Kidney (tissue), 14 donors: Measurements from ENCODE around the gene UBE2M. TPM values are rescaled to one million over a fixed set of nuclear protein-coding genes. Genes with fewer than 3 reads are reported as not detected.

Experiments
- DNase-seq, 5 donors: peaks; one replicate each; pipeline ENCODE4 v3.0.0-alpha.2; 2013 to 2020
- FAIRE-seq: peaks from 2 replicates; lab custom pipeline; 2012; peaks lifted over from hg19 to GRCh38; lab: Jason Lieb, UNC
- H3K27ac ChIP-seq, 2 donors: one replicate each; pipeline ENCODE4 v1.7.0; 2013; ENCODE audit warnings: low read depth in 2 of 2, low read length in 2 of 2, inconsistent platforms in 1 of 2
- H3K27me3 ChIP-seq: one replicate; pipeline ENCODE4 v1.7.1; 2013; ENCODE audit warnings: low read length, inconsistent platforms; ENCODE audit not compliant: control insufficient read depth, insufficient read depth
- H3K36me3 ChIP-seq, 3 donors: one replicate each; pipeline versions ENCODE4 v1.7.0 to v1.7.1; 2013; ENCODE audit warnings: low read length in 3 of 3, control low read depth in 1 of 3, inconsistent platforms in 1 of 3; ENCODE audit not compliant: insufficient read depth in 3 of 3, control insufficient read depth in 2 of 3
- H3K4me1 ChIP-seq, 3 donors: one replicate each; pipeline versions ENCODE4 v1.7.0 to v1.7.1; 2013; ENCODE audit warnings: low read length in 3 of 3, inconsistent platforms in 1 of 3, low read depth in 1 of 3; ENCODE audit not compliant: control insufficient read depth in 2 of 3, insufficient read depth in 2 of 3
- H3K4me3 ChIP-seq, 3 donors: one replicate each; pipeline versions ENCODE4 v1.7.0 to v1.8.1; 2013; ENCODE audit warnings: low read length in 3 of 3, control low read depth in 1 of 3, inconsistent platforms in 1 of 3
- H3K9ac ChIP-seq, 3 donors: one replicate each; pipeline versions ENCODE4 v1.7.0 to v1.7.1; 2013; ENCODE audit warnings: low read length in 3 of 3, control low read depth in 1 of 3, inconsistent platforms in 1 of 3
- H3K9me3 ChIP-seq, 3 donors: one replicate each; pipeline versions ENCODE4 v1.7.0 to v1.7.1; 2013; ENCODE audit warnings: low read length in 3 of 3, control low read depth in 1 of 3, inconsistent platforms in 1 of 3; ENCODE audit not compliant: control insufficient read depth in 2 of 3, insufficient read depth in 1 of 3
- intact Hi-C: fragments of 100-400 bp; cut with DNase I; formaldehyde crosslinking; loops from one replicate; pipeline ENCODE4 v1.11.1; 2022
- polyA plus RNA-seq: library from polyadenylated mRNA; stranded (reverse); fragments of 350-450 nt; fragmentation: Illumina TruSeq; extraction: RNeasy Lipid Tissue Mini Kit (QIAGEN cat#74804); gene quantifications from one replicate; pipeline ENCODE4 v1.2.3, GENCODE V29; 2014; ENCODE audit warnings: low read depth, low replicate concordance; ENCODE audit not compliant: insufficient read depth
- total RNA-seq: library from RNA; stranded (reverse); fragmentation: NEBNext Ultra II Directional; extraction: Animal tissue kit (Norgen Biotek cat#: 25700); gene quantifications from one replicate; pipeline ENCODE4 v1.2.1, GENCODE V29; 2021
- TF ChIP-seq, protein P1 (sequence below): IDR thresholded peaks from 3 replicates; pipeline ENCODE4 v1.5.1; 2012; ENCODE audit warnings: mild to moderate bottlenecking, moderate library complexity, borderline replicate concordance; ENCODE audit not compliant: insufficient read depth; ENCODE audit errors: extremely low read depth
- donor health status: control.
- donor health status: control.
- donor health status: control.
- donor health status: control.
- donor health status: control.
- donor health status: DM: yes; HTN: yes; CAD: no.
- donor health status: Normal renal cell carcinoma (clear cell type).

Gene UBE2M
- total and polyA plus RNA-seq, 2 donors from 2014 or later = 60.4 to 98.0 TPM

DNA sequence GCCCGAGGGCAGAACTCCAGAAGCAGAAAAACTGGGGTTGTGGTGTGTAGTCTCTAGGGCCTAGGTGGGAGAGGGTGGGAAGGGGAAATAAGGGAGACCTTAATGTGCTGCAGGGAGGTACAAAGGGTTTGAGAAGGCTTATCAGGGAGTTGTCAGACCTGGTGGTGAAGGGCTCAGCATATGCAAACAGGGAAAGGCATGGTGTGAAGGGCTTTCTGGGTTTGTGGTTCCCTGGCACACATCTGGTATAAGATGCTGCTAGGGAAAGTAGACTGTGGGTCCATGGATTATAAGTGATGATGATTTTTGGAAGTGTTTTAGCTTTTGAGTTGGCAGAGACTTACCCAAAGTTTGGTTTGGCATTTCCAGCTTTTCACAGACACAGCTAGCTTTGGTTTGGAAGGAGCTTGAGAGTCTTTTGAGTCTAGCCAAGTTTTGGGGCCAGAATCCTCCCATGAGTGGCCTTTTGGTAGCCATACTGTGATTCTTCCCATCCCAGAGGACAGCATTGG is 12.3 kb downstream of the UBE2M start:
- Histone ChIP-seq H3K9ac (peak overlapping the region in 2 of 3 donors; percentile 80 to 87), H3K36me3 (peaks cover 14 to 50% (median 36%) of the 10 kb centered on the region in 3 donors), H3K4me3 (peak overlapping the region; percentile 66 to 86 (median 78)), H3K27me3 (no peaks in the 10 kb centered on the region), H3K9me3 (no peaks in the 10 kb centered on the region), H3K4me1 (peaks cover 2 to 20% (median 9%) of the 10 kb centered on the region in 3 donors), H3K27ac (no peak overlapping the region)
- DNase-seq = no peak
- FAIRE-seq = no peak
- TF ChIP-seq, protein P1, sequence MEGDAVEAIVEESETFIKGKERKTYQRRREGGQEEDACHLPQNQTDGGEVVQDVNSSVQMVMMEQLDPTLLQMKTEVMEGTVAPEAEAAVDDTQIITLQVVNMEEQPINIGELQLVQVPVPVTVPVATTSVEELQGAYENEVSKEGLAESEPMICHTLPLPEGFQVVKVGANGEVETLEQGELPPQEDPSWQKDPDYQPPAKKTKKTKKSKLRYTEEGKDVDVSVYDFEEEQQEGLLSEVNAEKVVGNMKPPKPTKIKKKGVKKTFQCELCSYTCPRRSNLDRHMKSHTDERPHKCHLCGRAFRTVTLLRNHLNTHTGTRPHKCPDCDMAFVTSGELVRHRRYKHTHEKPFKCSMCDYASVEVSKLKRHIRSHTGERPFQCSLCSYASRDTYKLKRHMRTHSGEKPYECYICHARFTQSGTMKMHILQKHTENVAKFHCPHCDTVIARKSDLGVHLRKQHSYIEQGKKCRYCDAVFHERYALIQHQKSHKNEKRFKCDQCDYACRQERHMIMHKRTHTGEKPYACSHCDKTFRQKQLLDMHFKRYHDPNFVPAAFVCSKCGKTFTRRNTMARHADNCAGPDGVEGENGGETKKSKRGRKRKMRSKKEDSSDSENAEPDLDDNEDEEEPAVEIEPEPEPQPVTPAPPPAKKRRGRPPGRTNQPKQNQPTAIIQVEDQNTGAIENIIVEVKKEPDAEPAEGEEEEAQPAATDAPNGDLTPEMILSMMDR = no peak
- intact Hi-C loops = no loop called here

DNA sequence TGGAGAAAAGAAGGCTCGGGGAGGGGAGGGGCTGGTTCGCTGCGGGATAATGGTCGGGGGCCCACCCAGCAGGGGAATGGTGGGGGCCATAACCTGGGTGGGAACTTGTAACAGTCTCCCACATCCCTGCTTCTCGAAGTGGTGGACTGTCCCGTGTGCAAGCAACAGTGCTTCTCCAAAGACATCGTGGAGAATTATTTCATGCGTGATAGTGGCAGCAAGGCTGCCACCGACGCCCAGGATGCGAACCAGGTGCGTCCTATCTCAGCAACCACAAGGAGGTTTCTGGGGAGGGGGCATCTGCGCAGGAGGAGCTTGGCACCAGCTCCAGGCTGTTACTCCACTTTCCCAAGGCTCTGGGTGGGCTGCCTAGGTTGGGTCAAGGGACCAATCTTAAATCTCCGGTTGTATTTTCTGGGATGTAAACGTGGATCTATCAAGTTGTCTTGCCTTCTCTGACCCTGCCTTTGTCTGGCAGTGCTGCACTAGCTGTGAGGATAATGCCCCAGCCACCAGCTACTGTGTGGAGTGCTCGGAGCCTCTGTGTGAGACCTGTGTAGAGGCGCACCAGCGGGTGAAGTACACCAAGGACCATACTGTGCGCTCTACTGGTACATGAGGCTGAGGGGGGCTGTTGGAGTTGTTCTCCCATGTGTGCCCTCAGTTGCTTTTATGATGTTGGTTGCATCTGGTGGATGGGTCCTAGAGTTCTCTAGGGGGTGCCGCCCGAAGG is 13.0 kb downstream of the UBE2M start:
- no peaks in the 10 kb centered on the region for H3K27me3 ChIP-seq
- peaks cover 10 to 43% (median 31%) of the 10 kb centered on the region in 3 donors for H3K36me3 ChIP-seq
- H3K4me1 ChIP-seq = peaks cover 2 to 20% (median 9%) of the 10 kb centered on the region in 3 donors
- peak in 2 of 5 donors; percentile 43 to 62 for DNase-seq
- H3K27ac ChIP-seq = no peak overlapping the region
- FAIRE-seq = no peak
- H3K9me3 ChIP-seq = no peaks in the 10 kb centered on the region
- TF ChIP-seq, protein P1 = no peak
- peak overlapping the region; percentile 50 to 87 (median 80) for H3K9ac ChIP-seq
- peak overlapping the region; percentile 66 to 86 (median 78) for H3K4me3 ChIP-seq
- intact Hi-C loops = no loop called here

DNA sequence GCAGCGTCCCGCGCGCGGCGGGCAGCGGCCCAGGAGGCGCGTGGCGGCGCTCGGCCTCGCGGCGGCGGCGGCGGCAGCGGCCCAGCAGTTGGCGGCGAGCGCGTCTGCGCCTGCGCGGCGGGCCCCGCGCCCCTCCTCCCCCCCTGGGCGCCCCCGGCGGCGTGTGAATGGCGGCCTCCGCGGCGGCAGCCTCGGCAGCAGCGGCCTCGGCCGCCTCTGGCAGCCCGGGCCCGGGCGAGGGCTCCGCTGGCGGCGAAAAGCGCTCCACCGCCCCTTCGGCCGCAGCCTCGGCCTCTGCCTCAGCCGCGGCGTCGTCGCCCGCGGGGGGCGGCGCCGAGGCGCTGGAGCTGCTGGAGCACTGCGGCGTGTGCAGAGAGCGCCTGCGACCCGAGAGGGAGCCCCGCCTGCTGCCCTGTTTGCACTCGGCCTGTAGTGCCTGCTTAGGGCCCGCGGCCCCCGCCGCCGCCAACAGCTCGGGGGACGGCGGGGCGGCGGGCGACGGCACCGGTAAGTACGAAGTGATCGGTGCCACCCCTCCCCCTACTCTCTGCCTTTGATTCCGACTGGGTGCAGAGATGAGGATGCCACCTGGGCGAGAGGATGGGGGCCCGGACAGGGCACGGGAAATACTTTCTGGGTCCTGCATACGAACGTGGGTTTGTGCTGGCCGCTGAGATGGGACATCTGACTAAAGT is 13.7 kb downstream of the UBE2M start:
- Histone ChIP-seq H3K27ac (peak overlapping the region; percentile 96 to 99), H3K9ac (peak overlapping the region; percentile 50 to 87 (median 80)), H3K36me3 (peaks cover 7 to 36% (median 24%) of the 10 kb centered on the region in 3 donors), H3K9me3 (no peaks in the 10 kb centered on the region), H3K4me1 (peaks cover 2 to 20% (median 9%) of the 10 kb centered on the region in 3 donors), H3K27me3 (no peaks in the 10 kb centered on the region), H3K4me3 (peak overlapping the region; percentile 66 to 86 (median 78))
- TF ChIP-seq, protein P1 = no peak
- peak in 4 of 5 donors; percentile 75 to 86 (median 80) for DNase-seq
- FAIRE-seq = no peak
- intact Hi-C loops = no loop called here
